NCI-H2081 (cell line): ENCODE measurements around the gene TMEM141.

Experiments
- DNase-seq, 2 experiments: peaks; one replicate each; lab custom pipeline; 2025; lab: John Stamatoyannopoulos, UW

TMEM141 gene

GRCh38 chr9:136814725-136815421 is 23.7 kb downstream of the TMEM141 start:
- no peak for DNase-seq

GRCh38 chr9:136815422-136815782 is 24.3 kb downstream of the TMEM141 start:
- no peak for DNase-seq

- DNase-seq, result no peak
These were observed 30.1 kb downstream of the TMEM141 start for GRCh38 chr9:136820971-136821825.

- no peak for DNase-seq
These were observed 30.8 kb downstream of the TMEM141 start for GRCh38 chr9:136821826-136822544.

- no peak for DNase-seq
These were observed 32.2 kb downstream of the TMEM141 start for GRCh38 chr9:136823136-136824046.

- no peak for DNase-seq
These were observed 33.5 kb downstream of the TMEM141 start for GRCh38 chr9:136824496-136825225.

- no peak for DNase-seq
These were observed 34.4 kb downstream of the TMEM141 start for GRCh38 chr9:136825295-136826187.

- no peak for DNase-seq
These were observed 35.0 kb downstream of the TMEM141 start for GRCh38 chr9:136826188-136826541.

- no peak for DNase-seq
These were observed 35.8 kb downstream of the TMEM141 start for GRCh38 chr9:136826703-136827582.

GRCh38 chr9:136827794-136828473 is 36.8 kb downstream of the TMEM141 start:
- DNase-seq, result no peak

GRCh38 chr9:136828474-136829140 is 37.5 kb downstream of the TMEM141 start:
- no peak for DNase-seq

- no peak for DNase-seq
These were observed 38.3 kb downstream of the TMEM141 start for GRCh38 chr9:136829412-136829811.

GRCh38 chr9:136829981-136830885 is 39.1 kb downstream of the TMEM141 start:
- DNase-seq, result no peak

GRCh38 chr9:136831002-136831719 is 40.0 kb downstream of the TMEM141 start:
- no peak for DNase-seq

GRCh38 chr9:136831720-136832104 is 40.6 kb downstream of the TMEM141 start:
- DNase-seq, result no peak

- no peak for DNase-seq
These were observed 41.4 kb downstream of the TMEM141 start for GRCh38 chr9:136832581-136832980.
